ENCODE results near the gene EIF4E3.

The EIF4E3 gene

GRCh38 chr3:71651625-71652024, 73.6 kb downstream of the EIF4E3 start:
- TF ChIP-seq POLR2AphosphoS5 (IDR thresholded peaks at IDR 0.05; ENCODE audit: low read depth, low read length) (no peak), SIN3A (IDR thresholded peaks at IDR 0.05; ENCODE audit: borderline replicate concordance, insufficient read depth, low read length) (no peak), FOXP2 (optimal IDR thresholded peaks at IDR 0.05; ENCODE audit: borderline replicate concordance, extremely low read depth, extremely low read length, insufficient read depth) (no peak), REST (IDR thresholded peaks at IDR 0.05; ENCODE audit: insufficient read depth in 1 of 2, low read depth in 2 of 2, low read length in 2 of 2) (no peak), TAF1 (IDR thresholded peaks at IDR 0.05; ENCODE audit: borderline replicate concordance, insufficient read depth, low read length) (no peak)

- TF ChIP-seq TAF1 (IDR thresholded peaks at IDR 0.05; ENCODE audit: borderline replicate concordance, insufficient read depth, low read length) (no peak), POLR2AphosphoS5 (IDR thresholded peaks at IDR 0.05; ENCODE audit: low read depth, low read length) (no peak), SIN3A (IDR thresholded peaks at IDR 0.05; ENCODE audit: borderline replicate concordance, insufficient read depth, low read length) (no peak)
Measured at GRCh38 chr3:71650372-71650771, 74.8 kb downstream of the EIF4E3 start.

- no peak for TF ChIP-seq REST (IDR thresholded peaks at IDR 0.05; ENCODE audit: insufficient read depth in 1 of 2, low read depth in 2 of 2, low read length in 2 of 2)
- TF ChIP-seq TAF1 (IDR thresholded peaks at IDR 0.05; ENCODE audit: borderline replicate concordance, insufficient read depth, low read length): no peak
- TF ChIP-seq FOXP2 (optimal IDR thresholded peaks at IDR 0.05; ENCODE audit: borderline replicate concordance, extremely low read depth, extremely low read length, insufficient read depth): no peak
- TF ChIP-seq SIN3A (IDR thresholded peaks at IDR 0.05; ENCODE audit: borderline replicate concordance, insufficient read depth, low read length): no peak
- TF ChIP-seq POLR2AphosphoS5 (IDR thresholded peaks at IDR 0.05; ENCODE audit: low read depth, low read length): no peak
Measured at GRCh38 chr3:71649757-71650156, 75.4 kb downstream of the EIF4E3 start.

GRCh38 chr3:71647751-71648150, 77.5 kb downstream of the EIF4E3 start:
- TF ChIP-seq POLR2AphosphoS5 (IDR thresholded peaks at IDR 0.05; ENCODE audit: low read depth, low read length) (no peak), TAF1 (IDR thresholded peaks at IDR 0.05; ENCODE audit: borderline replicate concordance, insufficient read depth, low read length) (no peak)

- TF ChIP-seq POLR2AphosphoS5 (IDR thresholded peaks at IDR 0.05; ENCODE audit: low read depth, low read length): no peak
- no peak for TF ChIP-seq SIN3A (IDR thresholded peaks at IDR 0.05; ENCODE audit: borderline replicate concordance, insufficient read depth, low read length)
- TF ChIP-seq FOXP2 (optimal IDR thresholded peaks at IDR 0.05; ENCODE audit: borderline replicate concordance, extremely low read depth, extremely low read length, insufficient read depth): no peak
- no peak for TF ChIP-seq TAF1 (IDR thresholded peaks at IDR 0.05; ENCODE audit: borderline replicate concordance, insufficient read depth, low read length)
- no peak for TF ChIP-seq REST (IDR thresholded peaks at IDR 0.05; ENCODE audit: insufficient read depth in 1 of 2, low read depth in 2 of 2, low read length in 2 of 2)
Measured at GRCh38 chr3:71646971-71647370, 78.2 kb downstream of the EIF4E3 start.

GRCh38 chr3:71645140-71645539, 80.1 kb downstream of the EIF4E3 start:
- TF ChIP-seq REST (IDR thresholded peaks at IDR 0.05; ENCODE audit: insufficient read depth in 1 of 2, low read depth in 2 of 2, low read length in 2 of 2) (no peak), POLR2AphosphoS5 (IDR thresholded peaks at IDR 0.05; ENCODE audit: low read depth, low read length) (no peak), TAF1 (IDR thresholded peaks at IDR 0.05; ENCODE audit: borderline replicate concordance, insufficient read depth, low read length) (no peak), SIN3A (IDR thresholded peaks at IDR 0.05; ENCODE audit: borderline replicate concordance, insufficient read depth, low read length) (no peak), FOXP2 (optimal IDR thresholded peaks at IDR 0.05; ENCODE audit: borderline replicate concordance, extremely low read depth, extremely low read length, insufficient read depth) (no peak)

Measured in PFSK-1 (cell line).